WTC11 (cell line): ENCODE results near the gene ZMIZ1. TPM values are rescaled to one million over a fixed set of nuclear protein-coding genes. Genes with fewer than 3 reads are reported as not detected.

Experiments used
- ATAC-seq: fragments of 200-7000 bp; cut with Tn5 transposase; 2 replicates; pipeline ENCODE4 v1.10.0; 2021; ENCODE audit warnings: mild to moderate bottlenecking, moderate library complexity
- CTCF ChIA-PET: fragments of 300-600 bp; sonication (Branson Sonifier 250); formaldehyde crosslinking; loops from one replicate; lab custom pipeline; 2021; ENCODE audit warnings: antibody characterized with exemption; lab: Charles Lee
- POLR2A ChIA-PET: fragments of 350-600 bp; sonication (Branson Sonifier 250); formaldehyde crosslinking; loops from one replicate; lab custom pipeline; 2021; ENCODE audit warnings: antibody characterized with exemption; lab: Charles Lee
- DNase-seq: peaks from one replicate; pipeline ENCODE4 v3.0.0; 2021; ENCODE audit warnings: low spot score
- H3K27ac Mint-ChIP-seq: 2 replicates; pipeline ENCODE4 v1.8.0; 2021; ENCODE audit warnings: mixed read lengths
- H3K27me3 Mint-ChIP-seq: 2 replicates; pipeline ENCODE4 v1.8.0; 2021; ENCODE audit warnings: low read depth, mild to moderate bottlenecking, moderate library complexity, mixed read lengths
- H3K36me3 Mint-ChIP-seq: 2 replicates; pipeline ENCODE4 v1.8.0; 2021; ENCODE audit warnings: mixed read lengths
- H3K4me1 Mint-ChIP-seq: 2 replicates; pipeline ENCODE4 v1.8.0; 2022; ENCODE audit warnings: mixed read lengths
- H3K4me3 Mint-ChIP-seq: 2 replicates; pipeline ENCODE4 v1.8.0; 2021; ENCODE audit warnings: mild to moderate bottlenecking, moderate library complexity, mixed read lengths
- H3K9me3 Mint-ChIP-seq: 2 replicates; pipeline ENCODE4 v1.8.0; 2021; ENCODE audit warnings: mixed read lengths
- AR ChIP-seq: fragments of 250-450 bp; sonication (Bioruptor Pico); IDR thresholded peaks from 2 replicates; pipeline ENCODE4 v1.9.0; 2021; ENCODE audit warnings: mild to moderate bottlenecking
- ARID4B ChIP-seq: sonication (generic); formaldehyde crosslinking; IDR thresholded peaks from 2 replicates; pipeline ENCODE4 v1.8.0; 2023; ENCODE audit warnings: missing genetic modification reagents, mild to moderate bottlenecking, borderline replicate concordance
- ATF6 ChIP-seq: sonication (generic); formaldehyde crosslinking; IDR thresholded peaks from 2 replicates; pipeline ENCODE4 v1.8.1; 2023; ENCODE audit warnings: mild to moderate bottlenecking, missing genetic modification reagents
- EMX1 ChIP-seq: fragments of 250-450 bp; sonication (Bioruptor Pico); IDR thresholded peaks from 2 replicates; pipeline ENCODE4 v1.8.0; 2021; ENCODE audit warnings: mild to moderate bottlenecking
- HMGA2 ChIP-seq: fragments of 250-450 bp; sonication (Bioruptor Pico); IDR thresholded peaks from 2 replicates; pipeline ENCODE4 v1.4.0; 2021; ENCODE audit warnings: mild to moderate bottlenecking, moderate library complexity
- IRF2 ChIP-seq: sonication (generic); formaldehyde crosslinking; IDR thresholded peaks from 2 replicates; pipeline ENCODE4 v1.8.0; 2022; ENCODE audit warnings: low read depth, missing genetic modification reagents, borderline replicate concordance
- JUN ChIP-seq: sonication (generic); formaldehyde crosslinking; IDR thresholded peaks from 2 replicates; pipeline ENCODE4 v1.8.0; 2023; ENCODE audit warnings: mild to moderate bottlenecking, missing genetic modification reagents
- NFYB ChIP-seq: sonication (generic); formaldehyde crosslinking; conservative IDR thresholded peaks from 2 replicates; pipeline ENCODE4 v1.8.0; 2022; ENCODE audit warnings: low read depth, missing genetic modification reagents
- NR2C2 ChIP-seq: sonication (generic); formaldehyde crosslinking; IDR thresholded peaks from 2 replicates; pipeline ENCODE4 v1.8.0; 2022; ENCODE audit warnings: mild to moderate bottlenecking, missing genetic modification reagents
- OVOL2 ChIP-seq: fragments of 250-450 bp; sonication (Bioruptor Pico); IDR thresholded peaks from 2 replicates; pipeline ENCODE4 v1.9.0; 2021; ENCODE audit warnings: mild to moderate bottlenecking, borderline replicate concordance
- PREB ChIP-seq: sonication (generic); formaldehyde crosslinking; IDR thresholded peaks from 2 replicates; pipeline ENCODE4 v1.8.1; 2022; ENCODE audit warnings: mild to moderate bottlenecking, missing genetic modification reagents, moderate library complexity, borderline replicate concordance
- TEAD1 ChIP-seq: sonication (generic); formaldehyde crosslinking; IDR thresholded peaks from 2 replicates; pipeline ENCODE4 v1.8.0; 2022; ENCODE audit warnings: mild to moderate bottlenecking, missing genetic modification reagents
- ZMAT4 ChIP-seq: fragments of 250-450 bp; sonication (Bioruptor Pico); IDR thresholded peaks from 2 replicates; pipeline ENCODE4 v1.9.0; 2021; ENCODE audit warnings: mild to moderate bottlenecking
- ZNF425 ChIP-seq: fragments of 250-450 bp; sonication (Bioruptor Pico); conservative IDR thresholded peaks from 2 replicates; pipeline ENCODE4 v1.9.0; 2021; ENCODE audit warnings: mild to moderate bottlenecking
- ZSCAN18 ChIP-seq: fragments of 250-450 bp; sonication (Bioruptor Pico); IDR thresholded peaks from 2 replicates; pipeline ENCODE4 v2.1.2; 2022; ENCODE audit warnings: mild to moderate bottlenecking, moderate library complexity
- total RNA-seq: library from RNA; stranded (reverse); gene quantifications from 3 replicates; pipeline ENCODE4 v1.2.3, GENCODE V29; 2021

ZMIZ1 gene
- total RNA-seq, 1 experiment from 2014 or later: 44.4 TPM

- CTCF ChIA-PET: interaction anchor here (0.5 to 1.3 kb wide), 27 partner anchors 7 to 1068 kb away, joined by 3 to 11 read pairs (median 4); no protein-coding TSS in a partner anchor
- no peaks in the 10 kb centered on the region for H3K9me3 Mint-ChIP-seq
- H3K36me3 Mint-ChIP-seq: peaks cover 24% of the 10 kb centered on the region
- H3K27me3 Mint-ChIP-seq: no peaks in the 10 kb centered on the region
- peaks cover under 1% of the 10 kb centered on the region; the same call in 1 of the 2 replicates for H3K4me1 Mint-ChIP-seq
- no peak overlapping the region for H3K4me3 Mint-ChIP-seq
- POLR2A ChIA-PET: no interaction called here
- H3K27ac Mint-ChIP-seq: no peak overlapping the region
- TF ChIP-seq ZNF425 (CRISPR knock-in tag) (no peak), AR (no peak), ZMAT4 (CRISPR knock-in tag) (no peak), ARID4B (CRISPR knock-in tag) (no peak), ATF6 (CRISPR knock-in tag) (no peak), EMX1 (CRISPR knock-in tag) (no peak), NFYB (CRISPR knock-in tag) (no peak), JUN (CRISPR knock-in tag) (no peak), PREB (CRISPR knock-in tag) (no peak), OVOL2 (CRISPR knock-in tag) (no peak), ZSCAN18 (CRISPR knock-in tag) (no peak), NR2C2 (CRISPR knock-in tag) (no peak), HMGA2 (CRISPR knock-in tag) (no peak), TEAD1 (CRISPR knock-in tag) (no peak), IRF2 (CRISPR knock-in tag) (no peak)
- TF ChIP-seq, all 79 proteins: peak for 0
- ATAC-seq (no peak), DNase-seq (no peak)
These were observed 223.4 kb downstream of the ZMIZ1 start for GRCh38 chr10:79292026-79292766.
